ENCODE measurements around the gene OR51V1.

The OR51V1 gene

GRCh38 chr11:5204787-5205186 is 4.3 kb upstream of the OR51V1 start:
- no peaks in the 10 kb centered on the region for H3K4me1 ChIP-seq (ENCODE audit: control insufficient read depth, low read length)
- TF ChIP-seq CTCF (IDR thresholded peaks at IDR 0.05; ENCODE audit: low read depth, low read length, poor library complexity, severe bottlenecking) = peak; percentile 26
- TF ChIP-seq EZH2phosphoT487 (IDR thresholded peaks at IDR 0.05; ENCODE audit: borderline replicate concordance, low read length) = no peak

GRCh38 chr11:5203366-5203765 is 2.9 kb upstream of the OR51V1 start:
- Histone ChIP-seq H3K4me1 (ENCODE audit: control insufficient read depth, low read length) (no peaks in the 10 kb centered on the region), H3K9me2 (replicated peaks; ENCODE audit: control insufficient read depth, low read length) (no peaks in the 10 kb centered on the region), H3F3A (ENCODE audit: control insufficient read depth, insufficient read depth) (no peaks in the 10 kb centered on the region), H3K4me3 (ENCODE audit: low read length) (no peak overlapping the region), H3K36me3 (ENCODE audit: control insufficient read depth, low read length) (no peaks in the 10 kb centered on the region), H3K27me3 (ENCODE audit: control insufficient read depth, low read length) (no peaks in the 10 kb centered on the region), H3K9me3 (ENCODE audit: control insufficient read depth, insufficient read depth, low read length) (no peaks in the 10 kb centered on the region), H3K27ac (ENCODE audit: low read depth, low read length) (no peak overlapping the region), H3K79me2 (ENCODE audit: control insufficient read depth, low read length) (no peaks in the 10 kb centered on the region), H4K20me1 (ENCODE audit: control insufficient read depth, insufficient read depth, low read depth, low read length) (no peaks in the 10 kb centered on the region), H3K4me2 (ENCODE audit: low read length) (no peak overlapping the region)
- no peak for TF ChIP-seq EZH2phosphoT487 (IDR thresholded peaks at IDR 0.05; ENCODE audit: borderline replicate concordance, low read length)
- no peak for TF ChIP-seq CTCF (IDR thresholded peaks at IDR 0.05; ENCODE audit: low read depth, low read length, poor library complexity, severe bottlenecking)

More at GRCh38 chr11:5204787-5205186, 4.3 kb upstream of the OR51V1 start:
- H3K4me2 ChIP-seq (ENCODE audit: low read length) = no peak overlapping the region
- H3F3A ChIP-seq (ENCODE audit: control insufficient read depth, insufficient read depth) = no peaks in the 10 kb centered on the region
- H3K27me3 ChIP-seq (ENCODE audit: control insufficient read depth, low read length) = no peaks in the 10 kb centered on the region
- no peak overlapping the region for H3K27ac ChIP-seq (ENCODE audit: low read depth, low read length)
- H3K36me3 ChIP-seq (ENCODE audit: control insufficient read depth, low read length) = no peaks in the 10 kb centered on the region
- no peak overlapping the region for H3K4me3 ChIP-seq (ENCODE audit: low read length)
- no peaks in the 10 kb centered on the region for H3K9me3 ChIP-seq (ENCODE audit: control insufficient read depth, insufficient read depth, low read length)
- no peaks in the 10 kb centered on the region for H3K79me2 ChIP-seq (ENCODE audit: control insufficient read depth, low read length)
- no peaks in the 10 kb centered on the region for H4K20me1 ChIP-seq (ENCODE audit: control insufficient read depth, insufficient read depth, low read depth, low read length)
- no peaks in the 10 kb centered on the region for H3K9me2 ChIP-seq (replicated peaks; ENCODE audit: control insufficient read depth, low read length)

GRCh38 chr11:5198285-5198684 is 2.2 kb downstream of the OR51V1 start:
- Histone ChIP-seq H4K20me1 (ENCODE audit: control insufficient read depth, insufficient read depth, low read depth, low read length) (no peaks in the 10 kb centered on the region), H3K4me2 (ENCODE audit: low read length) (no peak overlapping the region), H3K9me2 (replicated peaks; ENCODE audit: control insufficient read depth, low read length) (no peaks in the 10 kb centered on the region), H3K27ac (ENCODE audit: low read depth, low read length) (no peak overlapping the region), H3K4me1 (ENCODE audit: control insufficient read depth, low read length) (no peaks in the 10 kb centered on the region), H3K9me3 (ENCODE audit: control insufficient read depth, insufficient read depth, low read length) (no peaks in the 10 kb centered on the region), H3K4me3 (ENCODE audit: low read length) (no peak overlapping the region), H3K79me2 (ENCODE audit: control insufficient read depth, low read length) (no peaks in the 10 kb centered on the region), H3F3A (ENCODE audit: control insufficient read depth, insufficient read depth) (no peaks in the 10 kb centered on the region), H3K27me3 (ENCODE audit: control insufficient read depth, low read length) (no peaks in the 10 kb centered on the region), H3K36me3 (ENCODE audit: control insufficient read depth, low read length) (no peaks in the 10 kb centered on the region)
- TF ChIP-seq CTCF (IDR thresholded peaks at IDR 0.05; ENCODE audit: low read depth, low read length, poor library complexity, severe bottlenecking) (no peak), EZH2phosphoT487 (IDR thresholded peaks at IDR 0.05; ENCODE audit: borderline replicate concordance, low read length) (no peak)

- no peak overlapping the region for H3K27ac ChIP-seq (ENCODE audit: low read depth, low read length)
- H3K4me2 ChIP-seq (ENCODE audit: low read length) = no peak overlapping the region
- no peaks in the 10 kb centered on the region for H3F3A ChIP-seq (ENCODE audit: control insufficient read depth, insufficient read depth)
- no peaks in the 10 kb centered on the region for H3K9me3 ChIP-seq (ENCODE audit: control insufficient read depth, insufficient read depth, low read length)
- no peaks in the 10 kb centered on the region for H3K4me1 ChIP-seq (ENCODE audit: control insufficient read depth, low read length)
- H4K20me1 ChIP-seq (ENCODE audit: control insufficient read depth, insufficient read depth, low read depth, low read length) = no peaks in the 10 kb centered on the region
- H3K27me3 ChIP-seq (ENCODE audit: control insufficient read depth, low read length) = no peaks in the 10 kb centered on the region
- H3K36me3 ChIP-seq (ENCODE audit: control insufficient read depth, low read length) = no peaks in the 10 kb centered on the region
- no peak overlapping the region for H3K4me3 ChIP-seq (ENCODE audit: low read length)
- H3K9me2 ChIP-seq (replicated peaks; ENCODE audit: control insufficient read depth, low read length) = no peaks in the 10 kb centered on the region
- H3K79me2 ChIP-seq (ENCODE audit: control insufficient read depth, low read length) = no peaks in the 10 kb centered on the region
- TF ChIP-seq EZH2phosphoT487 (IDR thresholded peaks at IDR 0.05; ENCODE audit: borderline replicate concordance, low read length) (no peak), CTCF (IDR thresholded peaks at IDR 0.05; ENCODE audit: low read depth, low read length, poor library complexity, severe bottlenecking) (no peak)
Measured at GRCh38 chr11:5197536-5197935, 2.9 kb downstream of the OR51V1 start.

Data from DOHH2 (cell line).